ENCODE results near the gene ACTA1.
"Not testable (repeated sequence)": the region's sequence is repeated elsewhere in the genome, so short reads cannot be mapped to it uniquely, and the experiment has no call there.

The ACTA1 gene

DNA sequence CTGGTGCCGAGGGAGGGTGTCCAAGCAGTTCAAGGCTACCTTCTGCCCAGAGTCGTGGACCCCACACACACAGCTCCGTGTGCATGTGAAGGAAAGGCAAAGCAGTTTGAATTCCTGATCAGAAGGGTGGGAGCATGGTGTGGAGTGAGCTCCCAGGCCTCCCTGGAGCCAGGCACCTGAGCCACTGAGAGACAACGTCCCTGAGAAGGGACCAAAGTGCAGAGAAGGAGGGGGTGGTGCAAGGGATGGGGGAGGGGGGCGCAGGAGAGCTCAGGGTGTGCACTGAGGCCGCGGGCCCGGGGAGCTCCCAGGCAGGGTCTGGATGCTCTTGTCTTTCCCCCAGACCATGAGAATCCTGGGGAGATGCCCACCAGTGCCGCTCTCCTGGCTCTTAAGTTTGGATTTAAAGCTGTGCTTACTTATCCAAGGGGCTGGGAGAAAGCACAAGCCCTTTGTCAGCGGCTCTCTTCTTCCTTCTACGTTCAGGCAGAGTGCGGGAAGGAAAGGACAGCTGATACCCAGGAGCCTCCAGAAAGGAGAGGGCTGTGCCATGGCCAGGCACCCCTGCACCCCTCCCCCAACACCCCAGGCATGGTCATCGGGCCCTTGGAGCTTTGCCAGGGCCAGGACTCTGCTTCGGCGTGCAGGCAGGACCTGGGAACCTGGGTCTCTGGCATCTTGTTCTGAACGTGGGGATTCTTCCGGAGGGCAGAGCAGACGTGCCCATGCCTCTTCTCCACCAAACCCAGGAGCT, 24.1 kb downstream of the ACTA1 start:
- no peak for DNase-seq (ENCODE audit: low read depth in 2 of 2)

DNA sequence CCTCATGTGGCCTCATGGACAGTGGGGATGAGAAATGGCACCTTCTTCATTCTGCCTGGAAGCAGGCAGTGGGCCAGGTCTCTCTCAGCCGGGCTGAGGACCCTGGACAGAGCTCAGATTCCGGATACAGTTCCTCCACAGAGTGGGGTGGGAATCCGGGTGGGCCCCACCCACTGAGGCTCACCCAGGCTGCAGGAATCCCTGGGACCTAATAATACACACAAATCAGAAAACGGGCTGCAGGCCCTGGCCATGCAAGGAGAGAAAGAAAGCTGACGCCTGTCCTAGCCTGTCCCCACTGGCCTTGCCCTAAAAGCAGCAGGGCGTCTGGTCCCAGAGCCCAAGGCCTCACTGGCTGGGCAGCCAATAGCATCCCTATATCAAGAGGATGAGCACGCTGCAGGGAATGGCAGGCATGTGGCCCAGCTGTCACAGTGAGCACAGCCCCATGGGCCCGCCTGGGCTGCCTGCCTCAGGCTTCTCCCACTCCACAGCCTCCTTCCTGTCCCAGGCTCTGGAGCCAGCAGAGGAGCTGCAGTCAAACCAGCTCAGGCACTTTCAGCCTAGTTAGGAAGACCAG, 25.3 kb downstream of the ACTA1 start:
- no peak for DNase-seq (ENCODE audit: low read depth in 2 of 2)

DNA sequence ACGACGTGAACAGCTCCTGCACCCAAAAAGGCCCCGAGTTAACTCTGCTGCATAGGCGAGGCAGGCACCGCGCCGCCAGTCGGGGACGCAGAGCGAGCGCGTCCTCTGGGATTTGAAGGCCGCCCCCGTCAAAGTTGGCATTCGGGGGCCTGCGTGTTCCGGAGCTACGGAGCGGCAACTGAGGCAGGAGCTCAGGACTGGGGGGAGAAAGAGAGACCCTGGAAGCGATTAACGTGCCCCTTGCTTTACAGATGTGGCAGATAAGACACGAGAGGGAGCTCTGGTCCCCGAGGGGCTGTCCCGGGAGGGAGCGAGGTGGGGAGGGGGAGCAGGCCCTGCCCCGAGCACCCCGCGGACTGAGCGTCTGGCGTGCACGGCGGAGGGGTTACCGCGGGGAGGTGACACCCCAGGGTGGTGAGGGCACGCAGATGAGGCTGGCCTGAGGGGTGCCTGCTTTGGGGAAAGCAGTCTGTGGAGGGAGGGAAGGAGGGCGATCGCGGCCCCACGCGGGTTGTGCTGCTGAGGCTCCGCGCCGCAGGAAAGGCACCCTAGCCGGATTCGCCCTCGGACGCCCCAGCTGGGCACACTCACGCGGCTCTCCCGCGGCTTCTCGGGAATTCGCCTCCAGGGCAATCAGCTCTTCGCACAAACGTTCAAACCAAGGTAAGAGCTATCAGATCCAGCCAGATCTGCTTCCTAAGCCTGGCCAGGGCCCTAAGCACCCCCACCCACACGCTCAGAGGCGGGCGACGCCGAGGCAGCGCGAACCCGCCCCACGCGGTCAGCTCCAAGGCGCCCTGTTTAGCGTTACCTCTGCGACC, 26.5 kb downstream of the ACTA1 start:
- DNase-seq (ENCODE audit: low read depth in 2 of 2): no peak

DNA sequence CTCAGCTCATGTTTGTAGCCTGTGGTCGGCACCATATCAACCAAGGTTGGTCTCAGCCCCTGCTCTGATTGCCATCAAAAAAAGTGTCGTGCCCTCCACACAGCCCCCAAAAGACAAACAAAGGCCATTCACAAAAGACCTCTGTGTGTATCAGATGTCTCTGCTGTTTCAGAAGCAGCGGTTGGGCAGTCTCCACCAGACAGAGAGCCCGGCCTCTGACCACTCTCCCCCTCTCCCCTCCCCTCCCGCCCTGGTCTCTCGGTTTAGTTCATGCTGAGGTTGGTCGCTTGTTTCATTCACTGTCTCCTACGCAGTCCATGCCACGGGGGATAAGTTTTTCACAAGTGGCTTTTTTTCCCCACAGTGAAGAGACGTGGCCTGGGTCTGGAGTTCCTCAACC, 27.1 kb downstream of the ACTA1 start:
- DNase-seq (ENCODE audit: low read depth in 2 of 2): no peak

DNA sequence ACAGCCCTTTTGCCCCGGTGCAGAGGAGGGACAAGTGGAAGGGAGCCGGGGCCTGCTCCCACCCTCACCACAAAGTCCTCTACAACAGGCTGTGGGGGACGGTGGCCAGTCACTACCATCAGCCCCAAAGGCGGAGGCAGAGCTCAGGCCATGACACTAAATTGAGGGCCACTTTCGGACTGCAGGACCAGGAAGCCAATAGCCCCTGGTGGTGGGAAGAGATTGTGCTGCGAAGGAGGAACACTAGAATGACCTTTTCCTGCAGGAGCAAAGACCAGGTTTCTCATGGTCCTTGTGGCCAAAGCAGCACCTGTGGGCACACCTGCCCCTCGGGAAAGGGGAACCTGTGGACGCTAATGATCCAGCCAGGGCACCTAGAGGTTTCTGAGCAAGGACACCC, 30.3 kb downstream of the ACTA1 start:
- no peak for DNase-seq (ENCODE audit: low read depth in 2 of 2)

DNA sequence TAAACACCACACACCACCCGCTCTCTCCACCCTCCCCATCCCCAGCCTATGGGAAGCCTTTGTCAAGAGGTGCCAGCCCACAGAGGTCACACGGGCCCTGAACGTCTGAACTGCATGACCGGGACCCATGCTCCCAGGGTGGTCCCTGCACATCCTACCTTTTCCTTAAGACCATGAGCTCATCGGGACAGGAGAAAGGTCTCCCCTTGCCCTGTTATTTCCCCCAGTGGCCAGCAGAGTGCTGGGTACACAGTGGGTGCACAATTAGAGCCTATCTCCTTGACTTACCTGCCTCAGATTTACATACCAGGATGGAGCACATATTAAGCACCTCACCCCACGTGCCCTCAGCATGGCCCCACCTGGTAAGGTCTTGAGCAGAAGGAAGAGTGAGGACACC, 30.9 kb downstream of the ACTA1 start:
- DNase-seq (ENCODE audit: low read depth in 2 of 2): no peak

DNA sequence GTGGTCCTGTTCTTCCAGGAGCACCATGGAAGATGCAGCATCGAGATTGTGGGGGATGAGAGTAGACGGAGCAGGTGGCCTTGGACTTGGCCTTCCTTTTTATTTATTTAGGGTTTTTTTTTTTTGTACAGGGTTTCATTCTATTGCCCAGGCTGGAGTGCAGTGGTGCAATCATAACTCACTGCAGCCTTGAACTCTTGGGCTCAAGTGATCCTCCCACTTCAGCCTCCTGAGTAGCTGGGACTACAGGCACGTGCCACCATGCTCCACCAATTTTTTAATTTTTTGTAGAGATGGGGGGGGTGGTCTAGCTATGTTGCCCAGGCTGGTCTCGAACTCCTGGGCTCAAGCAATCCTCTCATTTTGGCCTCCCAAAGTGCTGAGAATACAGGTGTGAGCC, 31.6 kb downstream of the ACTA1 start:
- DNase-seq (ENCODE audit: low read depth in 2 of 2): not testable (repeated sequence)

DNA sequence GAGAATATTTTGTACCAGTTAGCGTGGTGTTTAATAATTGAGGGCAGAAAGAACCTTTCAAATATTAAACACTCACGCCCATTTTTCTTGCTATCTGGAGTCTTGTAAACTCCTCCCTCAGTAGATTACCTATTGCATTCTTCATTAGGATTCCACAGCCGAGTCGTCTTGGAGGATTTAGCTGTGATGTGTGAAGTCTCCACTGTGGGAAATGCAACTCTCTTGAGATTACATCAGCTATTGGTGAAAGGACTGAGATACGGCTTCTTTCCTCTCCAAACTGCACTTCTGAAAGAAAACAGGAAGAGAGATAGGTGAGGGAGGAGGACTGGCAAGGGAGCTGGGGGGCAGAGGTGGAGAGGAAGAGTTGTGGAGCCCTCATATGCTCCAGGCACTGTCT, 36.1 kb downstream of the ACTA1 start:
- no peak for DNase-seq (ENCODE audit: low read depth in 2 of 2)

DNA sequence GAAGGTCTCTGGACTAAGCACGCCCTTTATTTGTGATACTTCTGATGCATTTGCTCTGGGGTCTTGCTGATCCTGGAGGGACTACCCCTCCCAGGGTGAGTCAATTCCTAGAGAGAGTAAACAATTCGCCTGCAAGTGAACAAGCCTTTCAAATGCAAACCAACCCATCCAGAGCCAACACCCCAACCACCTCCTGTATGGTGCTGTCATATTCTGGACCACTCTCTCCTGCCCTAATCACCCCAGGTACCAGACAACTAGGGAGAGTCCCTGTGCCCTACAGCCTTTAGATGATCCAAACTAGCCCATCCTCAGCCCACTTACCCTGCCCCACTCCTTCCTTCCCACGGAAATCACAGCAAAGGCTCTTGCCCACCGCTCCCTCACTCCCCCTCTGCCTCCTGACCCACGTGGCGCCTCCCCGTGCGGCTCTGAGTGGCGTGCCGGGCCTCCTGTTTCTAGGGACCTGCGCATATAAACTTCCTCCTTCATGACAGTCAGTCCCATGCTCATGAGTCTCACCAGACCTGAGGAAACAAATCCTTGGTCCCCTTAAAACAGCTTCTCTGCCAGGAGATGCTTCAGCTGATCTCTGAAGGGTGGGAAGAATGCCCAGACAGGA, 37.2 kb downstream of the ACTA1 start:
- no peak for DNase-seq (ENCODE audit: low read depth in 2 of 2)

DNA sequence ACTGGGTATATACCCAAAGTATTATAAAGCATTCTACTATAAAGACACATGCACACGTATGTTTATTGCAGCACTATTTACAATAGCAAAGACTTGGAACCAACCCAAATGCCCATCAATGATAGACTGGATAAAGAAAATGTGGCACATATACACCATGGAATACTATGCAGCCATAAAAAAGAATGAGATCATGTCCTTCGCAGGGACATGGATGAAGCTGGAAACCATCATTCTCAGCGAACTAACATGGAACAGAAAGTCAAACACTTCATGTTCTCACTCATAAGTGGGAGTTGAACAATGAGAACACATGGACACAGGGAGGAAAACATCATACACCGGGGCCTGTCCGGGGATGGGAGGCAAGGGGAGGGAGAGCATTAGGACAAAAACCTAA, 39.4 kb downstream of the ACTA1 start:
- DNase-seq (ENCODE audit: low read depth in 2 of 2): not testable (repeated sequence)

DNA sequence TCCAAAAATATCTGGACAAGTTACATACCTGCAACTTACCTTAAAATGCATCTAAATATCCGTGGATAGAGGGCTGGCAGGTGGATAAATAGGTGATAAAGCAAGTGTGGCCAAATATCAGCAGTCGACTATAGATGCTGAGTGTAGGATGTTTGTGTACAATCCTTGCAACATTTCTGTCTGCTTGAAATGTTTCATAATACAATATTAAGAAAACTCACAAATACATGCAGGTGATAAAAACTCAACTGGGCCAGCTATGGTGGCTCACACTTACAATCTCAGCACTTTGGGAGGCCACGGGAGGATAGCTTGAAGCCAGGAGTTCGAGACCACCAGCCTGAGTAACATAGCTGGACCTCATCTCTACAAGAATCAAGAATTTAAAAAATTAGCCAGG, 41.0 kb downstream of the ACTA1 start:
- no peak for DNase-seq (ENCODE audit: low read depth in 2 of 2)

DNA sequence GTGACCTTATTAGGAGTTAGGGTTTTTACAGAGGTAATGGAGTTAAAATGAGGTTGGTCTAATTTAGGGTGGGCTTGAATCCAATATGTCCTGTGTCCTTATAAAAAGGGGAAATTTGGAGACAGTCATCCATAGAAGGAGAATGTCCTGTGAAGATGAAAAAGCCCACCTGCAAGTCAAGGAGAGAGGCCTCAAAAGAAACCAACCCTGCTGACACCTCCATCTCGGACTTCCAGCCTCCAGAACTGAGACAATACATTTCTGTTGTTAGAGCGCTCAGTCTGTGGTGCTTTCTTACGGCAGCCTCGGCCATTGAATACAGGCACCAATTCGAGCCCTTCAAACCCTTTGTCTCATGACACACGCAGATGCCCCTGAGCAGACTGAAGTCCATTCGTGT, 43.8 kb downstream of the ACTA1 start:
- DNase-seq (ENCODE audit: low read depth in 2 of 2): no peak

DNA sequence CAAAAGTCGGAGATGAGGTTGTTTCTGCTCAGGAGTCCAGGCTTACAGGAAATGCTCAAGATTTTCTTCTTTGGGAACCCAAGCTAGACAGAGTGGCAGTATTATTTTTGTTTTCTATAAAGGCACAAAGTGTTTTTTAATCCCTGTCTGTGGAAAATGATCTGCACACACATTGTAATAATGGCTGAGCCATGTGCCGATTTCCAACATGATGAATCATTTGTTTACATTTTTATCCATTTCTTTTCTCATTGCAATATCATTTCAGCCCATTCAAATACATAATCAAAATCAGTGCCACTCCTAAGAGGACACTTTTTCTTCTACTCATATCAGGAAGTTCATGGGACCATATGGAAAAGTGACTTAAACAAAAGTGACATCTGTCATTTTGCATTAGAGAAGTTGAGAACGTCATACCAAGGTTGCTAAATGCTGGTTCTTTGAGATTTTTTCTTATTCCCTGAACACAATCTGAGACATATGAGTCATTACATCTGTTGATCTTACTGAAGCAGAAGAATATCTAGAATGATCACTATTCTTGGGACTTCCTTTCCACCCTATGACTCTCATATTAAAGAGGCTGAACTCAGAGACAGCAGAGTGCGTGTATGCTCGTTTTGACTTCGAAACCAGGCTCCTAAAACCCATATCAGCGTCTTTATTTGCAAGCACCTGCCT, 44.9 kb downstream of the ACTA1 start:
- no peak for DNase-seq (ENCODE audit: low read depth in 2 of 2)

DNA sequence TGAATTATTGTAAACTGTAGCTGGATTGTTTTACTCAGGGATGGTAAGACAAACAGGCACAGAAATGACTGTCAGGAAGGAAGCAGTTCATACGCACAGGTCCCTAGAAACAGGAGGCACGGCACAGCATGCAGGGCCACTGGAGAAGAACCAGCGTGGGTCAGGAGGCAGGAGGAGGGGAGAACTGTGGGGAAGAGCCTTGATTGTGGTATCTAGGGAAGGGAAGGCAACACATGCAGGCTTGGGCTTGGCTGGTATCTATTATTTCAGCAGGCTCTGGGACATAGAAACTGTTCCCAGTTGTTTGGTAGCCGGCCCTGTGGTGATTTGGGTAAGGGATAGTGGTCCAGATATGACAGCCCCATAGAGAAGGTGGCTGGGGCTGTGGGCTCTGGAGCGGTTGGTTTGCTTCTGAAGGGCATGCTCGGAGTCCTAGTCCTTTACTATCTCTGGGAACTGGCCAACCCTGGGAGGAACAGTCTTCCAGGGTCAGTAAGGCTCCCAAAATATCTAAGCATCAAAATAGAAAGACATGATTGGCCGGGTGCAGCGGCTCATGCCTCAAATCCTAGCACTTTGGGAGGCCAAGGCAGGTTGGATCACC, 47.9 kb downstream of the ACTA1 start:
- no peak for DNase-seq (ENCODE audit: low read depth in 2 of 2)

DNA sequence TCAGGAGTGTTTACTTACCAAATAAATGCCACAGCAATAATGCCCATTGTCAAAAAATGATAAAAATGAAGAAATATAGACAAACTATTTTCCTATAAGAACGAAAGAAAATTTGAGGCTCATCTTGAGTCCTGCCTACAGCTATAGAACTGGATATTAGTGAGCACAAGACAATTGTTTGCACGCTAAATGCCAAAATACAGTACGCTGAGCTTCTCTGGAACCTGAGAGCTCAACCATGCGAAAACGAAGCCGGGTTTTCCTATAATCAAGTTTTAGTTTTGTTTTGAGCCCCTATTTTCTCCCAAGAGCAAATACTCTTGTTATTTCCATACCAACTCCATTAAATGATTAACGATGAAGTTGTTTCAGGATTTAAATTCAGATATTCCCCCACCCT, 49.1 kb downstream of the ACTA1 start:
- DNase-seq (ENCODE audit: low read depth in 2 of 2): no peak

DNA sequence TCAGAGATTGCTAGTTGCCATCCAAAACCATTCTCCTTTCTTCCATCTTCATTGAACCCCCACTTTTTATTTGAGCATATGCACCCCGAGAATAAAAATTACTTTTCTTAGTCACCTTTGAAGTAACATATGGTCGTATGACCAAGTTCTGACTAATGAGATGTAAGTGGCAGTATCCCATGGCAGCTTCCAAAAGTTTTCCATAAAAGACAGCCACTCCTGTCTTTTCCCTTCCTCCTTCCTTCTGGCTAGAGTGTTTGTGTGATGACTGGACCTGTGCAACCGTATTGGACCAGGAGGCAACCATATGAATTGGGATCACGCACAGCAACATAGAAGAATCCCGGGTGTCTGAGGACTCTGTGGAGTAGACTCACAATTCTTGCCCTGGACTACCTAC, 49.9 kb downstream of the ACTA1 start:
- no peak for DNase-seq (ENCODE audit: low read depth in 2 of 2)

DNA sequence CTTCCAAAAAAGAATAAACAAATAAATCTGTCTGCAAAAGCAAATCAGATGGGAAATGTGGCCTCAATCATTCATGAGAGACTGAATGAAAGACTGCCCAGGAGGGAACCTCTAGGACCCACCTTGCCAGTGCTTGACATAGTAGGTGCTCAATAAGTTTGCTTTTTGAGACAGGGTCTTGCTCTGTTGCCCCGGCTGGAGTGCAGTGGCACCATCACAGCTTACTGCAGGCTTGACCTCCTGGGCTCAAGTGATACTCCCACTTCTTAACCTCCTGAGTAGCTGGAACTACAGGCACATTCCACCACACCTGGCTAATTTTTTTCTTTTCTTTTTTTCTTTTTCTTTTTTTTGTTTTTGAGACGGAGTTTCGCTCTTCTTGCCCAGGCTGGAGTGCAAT, 50.7 kb downstream of the ACTA1 start:
- DNase-seq (ENCODE audit: low read depth in 2 of 2): no peak
